T-helper 2 cell treated with Interferon-gamma antibody and Interleukin-4, amounts not matched to agents 5 μg/mL and 100 μg/mL, for 36 hours (primary cell): ENCODE results near the gene BTBD2.

Experiments used
- DNase-seq: peaks from one replicate; pipeline ENCODE4 v3.0.0; 2021; ENCODE audit warnings: low spot score
- H3K27ac Mint-ChIP-seq: one replicate; pipeline ENCODE4 v1.8.0; 2021; ENCODE audit warnings: mild to moderate bottlenecking, mixed read lengths
- H3K27me3 Mint-ChIP-seq: one replicate; pipeline ENCODE4 v1.8.0; 2021; ENCODE audit warnings: low read depth, mixed read lengths
- H3K36me3 Mint-ChIP-seq: one replicate; pipeline ENCODE4 v1.8.0; 2021; ENCODE audit warnings: low read depth, mixed read lengths
- H3K4me1 Mint-ChIP-seq: one replicate; pipeline ENCODE4 v1.8.0; 2021; ENCODE audit warnings: low read depth, mixed read lengths
- H3K4me3 Mint-ChIP-seq: one replicate; pipeline ENCODE4 v1.8.0; 2022; ENCODE audit warnings: mild to moderate bottlenecking, moderate library complexity, mixed read lengths
- H3K9me3 Mint-ChIP-seq: one replicate; pipeline ENCODE4 v1.8.0; 2021; ENCODE audit warnings: mixed read lengths

BTBD2 gene

DNA sequence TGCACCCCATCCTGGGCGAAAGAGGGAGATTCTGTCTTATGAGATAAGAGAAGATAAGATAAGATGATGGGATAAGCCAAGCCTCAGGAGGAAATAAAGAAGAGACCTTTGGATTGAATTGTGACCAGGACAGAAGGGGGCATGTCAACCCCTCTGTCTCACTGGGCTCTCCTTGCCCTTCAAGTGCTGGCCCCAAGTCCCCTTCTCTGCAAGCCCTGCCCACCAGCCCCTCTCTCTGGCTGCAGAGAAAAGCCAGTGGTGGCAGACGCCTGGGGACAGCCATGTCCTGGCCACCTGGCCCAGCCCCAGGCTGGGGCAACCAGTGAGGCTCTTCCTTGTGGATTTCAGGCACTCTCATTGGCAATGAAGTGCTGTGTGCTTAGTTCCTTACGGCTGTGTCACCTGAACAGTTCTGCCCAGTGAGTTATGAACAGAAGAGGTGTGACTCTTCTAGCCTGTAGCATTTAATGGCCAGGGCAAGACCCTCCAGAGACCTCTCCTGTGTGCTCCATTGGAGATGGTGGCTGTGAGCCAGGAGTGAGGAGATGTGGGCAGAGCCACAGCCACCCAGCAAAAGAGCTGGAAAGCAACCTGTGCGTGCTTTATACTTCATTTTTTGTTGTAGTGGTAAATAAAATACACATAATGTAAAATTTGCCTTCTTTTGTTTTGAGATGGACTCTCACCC is 6.1 kb upstream of the BTBD2 start:
- H3K27me3 Mint-ChIP-seq: no peaks in the 10 kb centered on the region
- no peak for DNase-seq
- H3K4me3 Mint-ChIP-seq: no peak overlapping the region
- no peak overlapping the region for H3K27ac Mint-ChIP-seq
- peaks cover 4% of the 10 kb centered on the region for H3K9me3 Mint-ChIP-seq
- peaks cover 8% of the 10 kb centered on the region for H3K4me1 Mint-ChIP-seq
- peaks cover 3% of the 10 kb centered on the region for H3K36me3 Mint-ChIP-seq

DNA sequence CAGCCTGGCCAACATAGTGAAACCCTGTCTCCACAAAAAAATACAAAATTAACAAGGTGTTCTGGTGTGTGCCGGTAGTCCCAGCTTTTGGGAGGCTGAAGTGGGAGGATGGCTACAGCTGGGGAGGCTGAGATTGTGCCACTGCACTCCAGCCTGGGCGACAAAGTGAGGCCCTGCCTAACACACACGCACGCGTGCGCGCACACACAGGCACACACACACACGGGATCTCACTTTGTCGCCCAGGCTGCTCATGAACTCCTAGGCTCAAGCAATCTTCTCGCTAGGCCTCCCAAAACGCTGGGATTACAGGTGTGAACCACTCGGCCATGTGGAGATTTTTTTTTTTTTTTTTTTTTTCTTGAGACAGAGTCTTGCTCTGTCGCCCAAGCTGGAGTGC is 3.2 kb upstream of the BTBD2 start:
- Mint-ChIP-seq H3K9me3 (no peaks in the 10 kb centered on the region), H3K27me3 (no peaks in the 10 kb centered on the region), H3K4me1 (peaks cover 10% of the 10 kb centered on the region), H3K36me3 (no peaks in the 10 kb centered on the region), H3K4me3 (no peak overlapping the region), H3K27ac (no peak overlapping the region)
- DNase-seq: no peak

DNA sequence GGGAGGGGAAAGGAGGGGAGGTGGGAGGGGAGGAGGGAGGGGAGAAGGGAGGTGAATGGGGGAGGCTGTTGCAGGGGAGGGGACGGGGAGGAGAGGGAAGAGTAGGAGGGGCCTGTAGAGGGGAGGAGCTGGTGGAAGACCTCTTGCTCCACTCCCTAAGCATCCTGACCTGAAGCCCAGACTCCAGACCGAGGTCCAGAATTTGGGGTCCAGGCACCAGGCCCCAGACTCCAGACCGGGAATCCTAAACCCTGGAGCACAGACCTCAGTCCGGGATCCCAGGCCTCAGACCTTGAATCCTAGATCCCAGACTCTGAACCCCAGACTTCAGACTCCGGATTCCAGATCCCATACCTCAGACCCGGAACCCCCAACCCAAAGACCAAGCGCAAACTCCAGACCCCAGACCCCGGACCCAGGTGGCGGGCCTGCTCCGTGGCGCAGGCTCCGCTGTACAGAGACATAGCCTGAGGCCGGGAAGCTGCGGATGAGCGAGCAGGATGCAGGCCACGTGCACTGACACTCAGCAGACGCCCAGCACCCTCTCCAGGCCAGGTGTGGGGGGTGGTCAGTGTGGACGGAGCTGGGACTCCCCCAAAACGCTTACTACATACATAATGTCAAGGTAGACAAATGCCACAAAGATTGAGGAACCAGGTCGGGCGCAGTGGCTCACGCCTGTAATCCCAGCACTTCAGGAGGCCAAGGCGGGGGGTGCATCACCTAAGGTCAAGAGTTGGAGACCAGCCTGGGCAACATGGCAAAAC is 710 bp upstream of the BTBD2 start:
- peak; percentile 41 for DNase-seq
- Mint-ChIP-seq H3K27me3 (no peaks in the 10 kb centered on the region), H3K4me3 (peak overlapping the region; percentile 78), H3K9me3 (no peaks in the 10 kb centered on the region), H3K27ac (peak overlapping the region; percentile 15), H3K36me3 (peaks cover 8% of the 10 kb centered on the region), H3K4me1 (peaks cover 10% of the 10 kb centered on the region)

DNA sequence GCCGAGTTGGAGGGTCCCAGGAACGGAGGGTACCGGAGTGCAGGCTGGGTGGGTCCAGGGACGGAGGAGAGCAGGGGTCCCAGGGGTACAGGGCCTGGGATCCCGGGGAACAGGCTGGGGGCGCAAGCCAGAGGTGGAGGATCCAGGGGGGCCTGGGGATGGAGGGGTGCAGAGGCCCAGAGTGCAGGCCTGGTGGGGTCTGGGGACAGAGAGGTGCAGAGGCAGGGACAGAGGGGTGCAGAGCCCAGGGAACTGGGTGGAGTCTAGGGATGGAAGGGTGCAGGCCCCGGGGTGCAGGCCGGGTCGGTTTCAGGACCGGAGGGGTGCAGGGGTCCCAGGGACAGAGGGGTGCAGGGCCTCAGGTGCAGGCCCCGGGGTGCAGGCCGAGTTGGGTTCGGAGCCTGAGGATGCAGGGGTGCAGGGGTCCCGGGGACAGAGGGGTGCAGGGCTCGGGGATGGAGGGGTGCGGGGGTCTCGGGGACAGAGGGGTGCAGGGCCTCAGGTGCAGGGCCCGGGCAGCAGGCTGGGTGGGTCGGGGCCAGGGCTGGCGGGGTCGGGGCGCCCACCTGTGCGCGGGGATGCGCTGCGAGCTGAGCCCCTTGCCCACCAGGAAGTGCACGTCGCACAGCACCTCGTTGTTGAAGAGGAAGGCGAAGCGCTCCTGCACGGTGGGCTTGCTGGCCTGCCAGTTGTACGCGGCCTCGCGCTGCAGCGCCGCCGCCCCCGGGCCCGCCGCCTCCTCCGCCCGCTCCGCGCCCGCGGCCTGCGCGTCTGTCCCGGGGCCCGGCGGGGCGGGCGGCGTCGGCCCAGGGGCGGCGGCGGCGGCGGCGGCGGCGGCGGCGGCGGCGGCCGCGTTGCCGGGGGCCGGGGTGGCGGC is 545 bp downstream of the BTBD2 start:
- no peaks in the 10 kb centered on the region for H3K9me3 Mint-ChIP-seq
- H3K4me1 Mint-ChIP-seq: peaks cover 10% of the 10 kb centered on the region
- peak overlapping the region; percentile 69 for H3K4me3 Mint-ChIP-seq
- no peak for DNase-seq
- H3K36me3 Mint-ChIP-seq: peaks cover 10% of the 10 kb centered on the region
- H3K27me3 Mint-ChIP-seq: no peaks in the 10 kb centered on the region
- peak overlapping the region; percentile 63 for H3K27ac Mint-ChIP-seq

DNA sequence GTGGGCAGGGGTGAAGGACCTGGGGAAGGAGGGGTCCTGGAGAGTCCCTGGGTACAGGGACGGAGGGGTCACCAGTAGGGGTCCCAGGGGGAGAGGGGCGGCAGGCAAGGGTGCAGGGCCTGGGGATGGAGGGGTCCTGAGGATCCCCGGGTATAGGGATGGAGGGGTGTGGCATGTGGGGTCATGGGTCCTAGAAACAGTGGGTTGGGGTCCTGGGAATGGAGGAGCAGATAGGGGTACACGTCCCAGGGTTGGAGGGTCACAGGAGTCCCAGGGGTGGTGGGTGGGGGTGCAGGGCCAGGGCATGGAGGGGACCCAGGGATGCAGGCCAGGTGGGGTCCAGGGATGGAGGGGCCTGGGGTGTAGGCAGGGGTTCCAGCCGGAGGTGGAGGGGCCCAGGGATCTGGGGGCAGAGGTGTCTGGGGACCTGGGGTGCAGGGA is 1.4 kb downstream of the BTBD2 start:
- Mint-ChIP-seq H3K9me3 (no peaks in the 10 kb centered on the region), H3K27me3 (no peaks in the 10 kb centered on the region), H3K4me3 (no peak overlapping the region), H3K27ac (no peak overlapping the region), H3K36me3 (peaks cover 10% of the 10 kb centered on the region), H3K4me1 (peaks cover 2% of the 10 kb centered on the region)
- no peak for DNase-seq

DNA sequence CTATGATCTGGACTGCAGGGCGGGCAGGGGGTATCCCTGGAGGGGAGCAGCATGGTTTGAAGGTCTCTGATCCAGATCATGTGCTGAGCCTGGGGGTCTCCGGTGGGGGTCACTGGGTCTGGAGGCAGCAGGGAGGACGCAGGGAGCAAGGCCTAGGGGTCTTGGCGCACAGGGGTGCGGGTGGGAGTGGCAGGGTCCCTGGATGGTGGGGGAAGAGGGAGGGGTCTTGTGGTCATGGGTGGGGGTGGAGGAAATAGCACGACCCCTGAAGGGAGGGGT is 1.9 kb downstream of the BTBD2 start:
- no peaks in the 10 kb centered on the region for H3K27me3 Mint-ChIP-seq
- no peak for DNase-seq
- H3K4me1 Mint-ChIP-seq: peaks cover 2% of the 10 kb centered on the region
- H3K4me3 Mint-ChIP-seq: peak overlapping the region; percentile 49
- peak overlapping the region; percentile 26 for H3K27ac Mint-ChIP-seq
- peaks cover 10% of the 10 kb centered on the region for H3K36me3 Mint-ChIP-seq
- H3K9me3 Mint-ChIP-seq: no peaks in the 10 kb centered on the region

DNA sequence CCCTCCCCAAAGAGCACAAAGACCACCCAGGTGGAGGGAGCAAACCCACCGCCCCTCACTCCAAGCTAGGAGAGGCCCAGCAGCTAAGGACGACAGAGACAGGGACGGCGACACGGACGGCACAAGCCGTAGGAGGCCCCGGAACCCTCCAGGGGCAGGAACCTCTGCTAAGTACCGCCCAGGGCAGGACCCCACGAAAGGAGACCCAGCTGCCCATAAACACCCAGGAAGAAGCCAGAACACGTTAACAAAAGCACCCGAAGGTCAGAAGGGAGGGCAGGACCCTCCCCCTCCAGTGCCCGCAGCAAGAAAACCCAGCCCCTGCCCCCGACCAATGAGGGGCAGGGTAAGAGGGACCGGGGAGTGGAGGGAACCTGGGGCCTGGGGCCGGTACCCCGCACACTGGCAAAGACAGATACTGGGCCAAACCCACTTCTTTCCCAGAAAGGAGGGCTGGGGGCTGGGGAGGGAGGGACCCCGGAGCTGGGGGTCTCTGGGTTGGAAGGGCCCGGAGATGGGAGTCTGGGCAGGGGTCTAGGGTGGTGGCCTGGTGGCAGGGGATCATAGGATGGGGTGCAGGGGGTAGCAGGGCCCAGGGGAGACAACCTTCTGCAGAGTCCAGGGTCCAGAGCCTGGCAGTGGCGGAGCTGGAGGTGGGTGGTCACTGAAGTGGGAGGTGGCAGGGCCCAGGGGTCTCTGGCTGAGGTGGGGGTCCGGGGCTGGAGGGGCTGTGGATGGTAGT is 2.4 kb downstream of the BTBD2 start:
- Mint-ChIP-seq H3K4me1 (peaks cover 2% of the 10 kb centered on the region), H3K9me3 (no peaks in the 10 kb centered on the region), H3K4me3 (peak overlapping the region; percentile 49), H3K27ac (no peak overlapping the region), H3K36me3 (peaks cover 10% of the 10 kb centered on the region), H3K27me3 (no peaks in the 10 kb centered on the region)
- no peak for DNase-seq

DNA sequence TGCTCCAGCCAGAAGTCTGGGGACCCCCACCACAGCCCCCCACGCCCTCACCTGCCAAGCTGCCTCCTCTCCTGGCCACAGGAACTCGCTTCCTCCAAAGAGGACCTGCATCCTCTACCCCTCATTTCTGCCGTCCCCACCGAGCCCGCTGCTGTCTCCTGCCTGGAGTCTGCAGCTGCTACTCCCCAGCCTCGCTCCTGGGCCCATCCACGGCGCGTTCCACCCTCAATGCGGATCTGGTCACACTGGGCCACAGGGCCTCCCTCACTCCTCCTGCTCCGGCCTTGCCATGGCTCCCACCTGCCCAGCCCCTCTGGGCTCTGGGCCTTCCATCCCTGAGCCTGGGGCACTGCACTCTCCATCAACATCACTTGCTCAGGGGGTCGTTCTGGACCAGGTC is 4.3 kb downstream of the BTBD2 start:
- Mint-ChIP-seq H3K4me1 (peaks cover 2% of the 10 kb centered on the region), H3K27ac (no peak overlapping the region)

DNA sequence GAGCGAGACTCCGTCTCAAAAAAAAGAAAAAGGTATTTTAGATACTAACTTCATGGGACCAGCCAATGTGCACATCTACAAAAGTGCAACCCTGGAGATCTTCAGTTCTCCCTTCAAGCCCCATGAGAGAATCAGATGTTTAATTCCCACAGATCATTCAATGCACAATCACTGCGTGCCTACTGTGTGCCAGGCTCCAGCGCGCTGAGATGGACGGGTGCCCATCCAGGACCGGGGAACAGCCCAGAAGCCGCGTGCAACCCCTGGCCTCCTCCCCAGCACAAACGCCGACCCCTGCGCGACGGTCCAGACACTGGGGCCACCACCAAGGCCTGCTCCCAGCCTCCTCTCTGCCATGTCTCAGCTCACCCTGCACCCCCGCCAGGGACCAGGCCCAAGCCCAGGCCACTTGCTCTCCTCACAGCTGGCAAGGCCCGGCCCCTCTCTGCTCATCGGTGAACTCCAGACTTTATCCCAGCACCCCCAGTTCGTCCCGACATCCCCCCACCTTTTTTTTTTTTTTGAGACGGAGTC is 5.3 kb downstream of the BTBD2 start:
- H3K9me3 Mint-ChIP-seq: no peaks in the 10 kb centered on the region
- H3K36me3 Mint-ChIP-seq: peaks cover 10% of the 10 kb centered on the region
- DNase-seq: no peak
- no peak overlapping the region for H3K27ac Mint-ChIP-seq
- no peak overlapping the region for H3K4me3 Mint-ChIP-seq
- no peaks in the 10 kb centered on the region for H3K27me3 Mint-ChIP-seq
- no peaks in the 10 kb centered on the region for H3K4me1 Mint-ChIP-seq

More for the DNA sequence above, 4.3 kb downstream of the BTBD2 start:
- Mint-ChIP-seq H3K36me3 (peaks cover 10% of the 10 kb centered on the region), H3K4me3 (no peak overlapping the region), H3K27me3 (no peaks in the 10 kb centered on the region), H3K9me3 (no peaks in the 10 kb centered on the region)
- DNase-seq: no peak

DNA sequence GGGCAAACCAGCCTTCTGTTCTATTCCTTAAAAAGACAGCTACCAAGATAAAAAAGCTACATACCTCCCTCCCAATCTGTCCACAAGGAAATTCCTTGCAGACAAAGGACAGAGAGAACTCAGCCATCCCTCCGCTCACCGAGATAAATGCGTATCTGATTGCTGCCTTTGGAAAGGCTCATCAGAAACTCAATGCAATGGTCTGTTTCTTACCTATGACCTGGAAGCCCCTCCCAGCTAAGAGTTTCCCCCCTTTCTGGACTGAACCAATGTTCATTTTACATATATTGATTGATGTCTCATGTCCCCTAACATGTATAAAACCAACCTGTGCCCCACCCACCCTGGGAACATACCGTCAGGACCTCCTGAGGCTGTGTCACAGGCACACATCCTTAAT is 11.6 kb downstream of the BTBD2 start:
- H3K9me3 Mint-ChIP-seq: no peaks in the 10 kb centered on the region
- H3K27me3 Mint-ChIP-seq: no peaks in the 10 kb centered on the region
- H3K4me3 Mint-ChIP-seq: no peak overlapping the region
- DNase-seq: no peak
- H3K27ac Mint-ChIP-seq: no peak overlapping the region
- H3K36me3 Mint-ChIP-seq: peaks cover 7% of the 10 kb centered on the region
- peaks cover 4% of the 10 kb centered on the region for H3K4me1 Mint-ChIP-seq

DNA sequence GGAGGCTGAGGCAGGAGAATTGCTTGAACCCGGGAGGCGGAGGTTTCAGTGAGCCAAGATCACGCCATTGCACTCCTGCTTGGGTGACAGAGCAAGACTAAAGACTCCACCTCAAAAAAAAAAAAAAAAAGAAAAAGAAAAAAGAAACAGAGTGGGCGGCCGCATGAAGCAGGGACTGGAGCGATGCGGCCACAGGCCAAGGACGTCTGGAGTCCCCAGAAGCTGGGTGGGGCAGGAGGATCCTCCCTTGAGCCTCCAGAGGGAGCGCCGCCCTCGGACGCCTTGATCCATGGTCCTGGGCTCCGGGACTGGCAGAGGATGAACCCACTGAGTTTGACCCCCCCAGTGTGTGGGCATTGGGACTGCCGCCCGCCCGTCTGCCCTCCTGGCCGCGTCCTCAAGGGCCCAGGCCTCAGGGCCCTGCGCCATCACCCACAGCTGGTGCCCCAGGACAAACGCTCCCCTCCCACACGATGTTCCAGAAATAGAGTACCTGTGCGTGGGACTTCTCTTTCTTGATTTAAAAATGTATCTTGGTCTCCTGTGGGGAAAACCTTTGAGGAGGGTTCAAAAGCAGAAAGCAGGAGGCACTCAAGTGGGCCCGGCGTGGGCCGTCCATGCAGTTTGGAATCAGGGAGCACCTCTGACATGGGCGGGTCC is 15.5 kb downstream of the BTBD2 start:
- no peaks in the 10 kb centered on the region for H3K9me3 Mint-ChIP-seq
- peaks cover 22% of the 10 kb centered on the region for H3K36me3 Mint-ChIP-seq
- H3K27me3 Mint-ChIP-seq: no peaks in the 10 kb centered on the region
- H3K27ac Mint-ChIP-seq: no peak overlapping the region
- H3K4me1 Mint-ChIP-seq: peaks cover 4% of the 10 kb centered on the region
- DNase-seq: no peak
- no peak overlapping the region for H3K4me3 Mint-ChIP-seq

DNA sequence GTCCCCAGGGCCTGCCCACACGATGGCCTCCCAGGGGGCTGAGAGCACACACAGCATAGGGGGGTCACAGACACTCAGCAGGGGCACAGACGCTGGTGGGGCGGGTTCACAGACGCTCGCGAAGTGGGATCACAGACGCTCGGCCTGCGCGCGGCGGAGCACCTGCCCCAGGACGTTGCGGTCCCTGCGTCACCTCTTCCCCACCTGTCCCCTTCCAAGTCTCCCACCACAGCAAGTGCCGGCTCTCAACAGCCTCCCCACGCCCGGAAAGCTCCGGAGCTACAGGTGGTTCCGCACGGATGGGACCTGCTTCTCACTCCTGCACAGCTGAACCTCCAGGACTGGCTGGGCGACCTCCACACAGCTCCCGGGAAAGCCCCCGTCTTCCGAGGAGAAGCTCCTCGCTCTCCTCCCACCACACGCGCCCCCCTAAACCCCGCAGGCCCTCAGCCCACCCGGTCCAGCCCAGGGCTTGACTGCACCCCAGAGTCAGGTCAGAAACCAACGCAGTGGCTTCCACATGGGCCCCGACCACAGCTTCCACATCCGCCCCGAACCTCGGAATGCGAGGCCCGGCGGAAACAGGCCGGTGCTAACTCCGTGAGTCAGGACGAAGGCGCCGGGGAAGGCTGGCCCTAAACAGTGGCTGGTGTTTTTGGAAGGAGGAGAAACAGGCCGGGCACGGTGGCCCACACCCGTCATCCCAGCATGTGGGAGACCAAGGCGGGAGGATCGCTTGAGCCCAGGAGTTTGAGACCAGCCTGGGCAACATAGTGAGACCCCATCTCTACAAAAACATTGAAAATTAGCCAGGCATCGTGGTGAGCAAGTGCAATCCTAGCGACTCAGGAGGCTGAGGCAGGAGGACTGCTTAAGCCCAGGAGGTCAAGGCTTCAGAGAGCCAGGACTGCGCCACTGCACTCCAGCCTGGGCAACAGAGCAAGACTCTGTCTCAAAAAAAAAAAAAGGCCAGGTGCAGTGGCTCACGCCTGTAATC is 16.5 kb downstream of the BTBD2 start:
- DNase-seq: no peak
- Mint-ChIP-seq H3K4me1 (peaks cover 3% of the 10 kb centered on the region), H3K9me3 (no peaks in the 10 kb centered on the region), H3K27ac (no peak overlapping the region), H3K4me3 (no peak overlapping the region), H3K27me3 (no peaks in the 10 kb centered on the region), H3K36me3 (peaks cover 24% of the 10 kb centered on the region)
